HL-60 (cell line): ENCODE data around the gene CCDC71L.

ENCODE experiments used
- CTCF ChIP-seq: IDR thresholded peaks from one replicate; pipeline ENCODE4 v1.5.1; 2011; ENCODE audit warnings: low read length, control low read depth, inconsistent platforms; ENCODE audit not compliant: insufficient read depth
- POLR2AphosphoS5 ChIP-seq: IDR thresholded peaks from 2 replicates; pipeline ENCODE4 v1.6.1; 2012; ENCODE audit warnings: low read depth
- REST ChIP-seq: IDR thresholded peaks from 2 replicates; pipeline ENCODE4 v1.6.1; 2012; ENCODE audit warnings: low read depth; ENCODE audit not compliant: insufficient replicate concordance
- SPI1 ChIP-seq: IDR thresholded peaks from 2 replicates; pipeline ENCODE4 v1.6.1; 2012; ENCODE audit warnings: low read depth, mild to moderate bottlenecking, borderline replicate concordance

- TF ChIP-seq CTCF (no peak), POLR2AphosphoS5 (no peak), REST (no peak), SPI1 (no peak)
Measured at GRCh38 chr7:106626376-106627164, 34.4 kb downstream of the CCDC71L start.
